Measurements from ENCODE around the gene SPTB. TPM values are rescaled to one million over a fixed set of nuclear protein-coding genes. Genes with fewer than 3 reads are reported as not detected.

The SPTB gene
- total RNA-seq, 1 donor from 2014 or later, result not detected

DNA sequence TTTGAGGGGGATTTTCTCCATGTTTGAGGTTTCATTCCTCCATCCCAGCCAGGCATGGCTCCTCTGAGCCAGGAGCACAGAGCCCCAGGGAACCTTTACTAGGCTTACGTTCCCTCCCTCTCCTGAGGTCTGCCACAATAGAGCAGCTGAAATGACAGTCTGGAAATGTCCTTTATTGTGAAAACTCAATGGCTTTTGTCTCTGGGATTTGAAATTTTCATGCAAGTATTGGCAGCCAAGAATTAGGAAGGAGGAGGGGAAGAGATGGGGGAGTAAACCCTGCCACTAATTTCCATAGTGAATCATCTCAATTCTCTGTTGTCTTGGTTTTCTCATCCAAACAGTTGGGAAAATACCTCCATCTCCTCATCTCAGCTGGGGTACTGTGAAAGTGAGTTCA lies 178.0 kb downstream of the SPTB start:
- intact Hi-C loops (cut with micrococcal nuclease), result loop anchor here (10.0 kb wide), 1 partner anchor 157 kb away; the partner anchor contains the start of genes HSPA2 and PPP1R36

DNA sequence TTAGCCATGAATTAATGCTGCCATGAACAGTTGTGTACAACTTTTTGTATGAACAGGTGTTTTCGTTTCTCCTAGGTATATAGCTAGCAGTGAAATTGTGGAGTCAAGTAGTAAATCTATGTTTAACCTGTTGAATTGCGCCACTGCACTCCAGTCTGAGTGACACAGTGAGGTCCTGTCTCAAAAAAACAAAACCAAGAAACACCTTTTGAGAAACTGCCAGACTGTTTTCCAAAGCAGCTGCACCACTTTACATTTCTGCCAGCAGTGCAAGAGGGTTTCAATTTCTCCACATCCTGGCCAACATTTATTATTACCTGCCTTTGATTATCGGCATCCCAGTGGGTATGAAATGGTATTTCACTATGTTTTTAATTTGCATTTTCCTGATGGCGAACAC lies 178.8 kb downstream of the SPTB start:
- intact Hi-C loops (cut with micrococcal nuclease), result loop anchor here (10.0 kb wide), 1 partner anchor 156 kb away; the partner anchor contains the start of genes HSPA2 and PPP1R36

GRCh38 chr14:64700290-64700689 lies 179.4 kb downstream of the SPTB start:
- intact Hi-C loops (cut with micrococcal nuclease), result loop anchor here (10.0 kb wide), 1 partner anchor 155 kb away; the partner anchor contains the start of genes HSPA2 and PPP1R36

DNA sequence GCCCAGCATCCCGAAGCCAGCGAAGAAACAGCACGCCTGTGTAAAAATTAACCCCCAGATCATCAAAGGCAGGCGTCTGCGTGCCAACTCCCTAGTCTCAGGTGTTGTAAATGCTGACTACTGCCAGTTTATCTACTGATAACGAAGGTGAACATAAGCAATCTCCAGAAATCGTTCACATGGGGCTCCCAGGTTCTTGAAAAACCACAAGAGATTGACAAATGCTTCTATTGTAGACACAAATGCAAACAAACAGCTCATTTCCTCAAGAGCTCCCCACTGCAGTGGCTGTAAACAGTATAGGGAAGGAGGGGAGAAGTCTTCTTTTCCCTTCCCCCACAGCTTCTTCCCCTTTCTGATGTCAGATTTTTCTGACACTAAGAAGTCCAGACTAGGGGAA lies 180.8 kb downstream of the SPTB start:
- intact Hi-C loops (cut with micrococcal nuclease), result no loop called here

GRCh38 chr14:64696355-64696857 lies 183.3 kb downstream of the SPTB start:
- intact Hi-C loops (cut with micrococcal nuclease), result no loop called here

Other genes starting within 250 kb of the SPTB start
- 26.3 and 26.7 TPM in 2 replicates for gene PLEKHG3, start 175.5 kb downstream of the SPTB start, total RNA-seq
- gene CHURC1, start 34.5 kb upstream of the SPTB start, total RNA-seq, result 72.9 and 73.6 TPM in 2 replicates
- not detected in 2 replicates for gene GPX2, start 62.8 kb upstream of the SPTB start, total RNA-seq
- gene RAB15, start 92.4 kb upstream of the SPTB start, total RNA-seq, result 3.2 and 3.4 TPM in 2 replicates
- gene FNTB, start 107.0 kb upstream of the SPTB start, total RNA-seq, result 14.7 and 15.9 TPM in 2 replicates
- 163 and 168 TPM in 2 replicates for gene MAX, start 222.6 kb upstream of the SPTB start, total RNA-seq

Measured in T-helper 2 cell treated with Interferon-gamma antibody and Interleukin-4, amounts not matched to agents 100 ng/mL and 5 ng/mL, for 36 hours (primary cell).